Prostate gland (tissue), 2 donors: ENCODE measurements around the gene ALOXE3.

Experiments
- CTCF ChIP-seq, 4 experiments: fragments of 200-600 bp in 2 of 4; fragments of 450-650 bp in 2 of 4; sonication (generic) in 2 of 4; IDR thresholded peaks; 1 replicate in 3 of 4; 2 replicates in 1 of 4; pipeline ENCODE4 v1.5.1; 2016 to 2019; ENCODE audit warnings: antibody characterized with exemption in 4 of 4, mild to moderate bottlenecking in 2 of 4, moderate library complexity in 2 of 4
- POLR2AphosphoS5 ChIP-seq: sonication (generic); formaldehyde crosslinking; IDR thresholded peaks from one replicate; pipeline ENCODE4 v1.6.1; 2017; ENCODE audit warnings: antibody characterized with exemption

DNA sequence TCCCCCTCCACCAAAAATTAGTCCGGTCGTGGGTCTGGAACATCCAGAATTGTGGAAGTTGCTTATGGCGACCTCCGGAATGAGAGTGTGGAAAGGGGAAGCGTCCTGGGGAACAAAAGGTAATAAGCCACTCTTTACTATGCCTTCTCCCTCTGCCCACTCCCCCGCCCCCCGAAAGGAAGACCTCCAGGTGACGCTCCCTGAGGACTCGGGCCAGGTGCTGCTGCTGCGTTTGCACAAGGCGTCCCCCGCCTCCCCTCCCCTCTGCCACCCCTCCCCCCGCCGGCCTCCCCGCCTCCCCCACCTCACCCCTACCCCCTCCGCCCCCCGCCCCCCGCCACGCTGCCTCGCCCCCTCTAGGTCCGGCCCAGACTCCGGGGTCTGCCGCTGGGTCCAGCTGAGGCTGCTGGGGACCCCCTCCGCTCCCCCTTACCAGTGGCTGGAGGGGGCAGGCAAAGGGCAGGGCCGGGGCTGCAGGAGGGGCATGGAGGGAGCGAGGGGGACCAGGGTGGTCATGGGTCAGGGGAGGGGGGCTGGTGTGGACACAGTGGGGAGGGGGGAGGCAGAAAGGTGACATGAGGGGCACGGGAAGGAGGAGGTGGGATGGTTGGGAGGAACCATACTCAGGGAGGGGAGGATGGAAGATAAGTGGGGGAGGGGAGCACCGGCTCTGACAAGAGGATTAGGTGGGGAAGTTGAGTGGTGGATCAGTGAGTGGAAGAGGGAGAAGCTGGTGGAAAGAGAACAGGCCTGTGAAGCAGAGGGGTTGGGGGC lies 54.4 kb downstream of the ALOXE3 start:
- TF ChIP-seq CTCF (IDR thresholded peaks at IDR 0.05), result no peak
- no peak for TF ChIP-seq POLR2AphosphoS5
